ENCODE measurements around the gene TMEM51. TPM values are rescaled to one million over a fixed set of nuclear protein-coding genes. Genes with fewer than 3 reads are reported as not detected.

Gene TMEM51
- total RNA-seq, 2 donors from 2014 or later, result 12.1 TPM

GRCh38 chr1:15259622-15260007, 106.1 kb downstream of the TMEM51 start:
- H3K9ac ChIP-seq (ENCODE audit: extremely low read depth, low read length, poor library complexity, severe bottlenecking), result no peak overlapping the region
- H3K4me3 ChIP-seq (ENCODE audit: low read length), result no peak overlapping the region
- H3K27me3 Mint-ChIP-seq (ENCODE audit: insufficient read depth), result peaks cover 11% of the 10 kb centered on the region
- no peak overlapping the region for H3K27ac ChIP-seq (ENCODE audit: low read depth, low read length)
- DNase-seq, result peak; percentile 46
- H3K36me3 Mint-ChIP-seq (ENCODE audit: low read depth), result no peaks in the 10 kb centered on the region
- TF ChIP-seq CTCF (conservative IDR thresholded peaks at IDR 0.05), result no peak
- peaks cover 1% of the 10 kb centered on the region for H3K9me3 ChIP-seq (ENCODE audit: control insufficient read depth, low read length)
- 92 to 94% methylated on average over 8 to 9 of the region's 9 CpGs for WGBS, 2 experiments (ENCODE audit: insufficient coverage in 1 of 2, insufficient read length in 1 of 2)
- H3K36me3 ChIP-seq (ENCODE audit: control insufficient read depth, insufficient read depth, low read length), result no peaks in the 10 kb centered on the region
- H3K4me1 Mint-ChIP-seq, result peaks cover 12% of the 10 kb centered on the region
- H3K27ac Mint-ChIP-seq, result peak overlapping the region; percentile 8
- H3K9me3 Mint-ChIP-seq, result no peaks in the 10 kb centered on the region
- H3K4me3 Mint-ChIP-seq, result no peak overlapping the region
- no peaks in the 10 kb centered on the region for H3K4me1 ChIP-seq (ENCODE audit: control insufficient read depth, insufficient read depth, low read length)
- H3K27me3 ChIP-seq (ENCODE audit: control insufficient read depth, insufficient read depth, low read length, poor library complexity, severe bottlenecking), result no peaks in the 10 kb centered on the region

- H3K9ac ChIP-seq (ENCODE audit: extremely low read depth, low read length, poor library complexity, severe bottlenecking), result no peak overlapping the region
- H3K4me3 ChIP-seq (ENCODE audit: low read length), result no peak overlapping the region
- no peak overlapping the region for H3K27ac Mint-ChIP-seq
- peaks cover 8% of the 10 kb centered on the region for H3K9me3 ChIP-seq (ENCODE audit: control insufficient read depth, low read length)
- H3K27me3 Mint-ChIP-seq (ENCODE audit: insufficient read depth), result peaks cover 18% of the 10 kb centered on the region
- H3K36me3 ChIP-seq (ENCODE audit: control insufficient read depth, insufficient read depth, low read length), result no peaks in the 10 kb centered on the region
- DNase-seq, result peak; percentile 50
- H3K4me1 ChIP-seq (ENCODE audit: control insufficient read depth, insufficient read depth, low read length), result no peaks in the 10 kb centered on the region
- no peaks in the 10 kb centered on the region for H3K36me3 Mint-ChIP-seq (ENCODE audit: low read depth)
- no peaks in the 10 kb centered on the region for H3K9me3 Mint-ChIP-seq
- H3K27me3 ChIP-seq (ENCODE audit: control insufficient read depth, insufficient read depth, low read length, poor library complexity, severe bottlenecking), result no peaks in the 10 kb centered on the region
- no peak for TF ChIP-seq CTCF (conservative IDR thresholded peaks at IDR 0.05)
- peaks cover 12% of the 10 kb centered on the region for H3K4me1 Mint-ChIP-seq
- H3K4me3 Mint-ChIP-seq, result no peak overlapping the region
- WGBS, 2 experiments (ENCODE audit: insufficient coverage in 1 of 2, insufficient read length in 1 of 2), result 90 to 92% methylated on average over 12 of the region's 12 CpGs
- H3K27ac ChIP-seq (ENCODE audit: low read depth, low read length), result no peak overlapping the region
These were observed 107.0 kb downstream of the TMEM51 start for GRCh38 chr1:15260418-15261154.

- 80 to 87% methylated on average over 18 to 20 of the region's 20 CpGs for WGBS, 2 experiments (ENCODE audit: insufficient coverage in 1 of 2, insufficient read length in 1 of 2)
- no peak overlapping the region for H3K27ac Mint-ChIP-seq
- TF ChIP-seq CTCF (conservative IDR thresholded peaks at IDR 0.05), result no peak
- H3K27me3 ChIP-seq (ENCODE audit: control insufficient read depth, insufficient read depth, low read length, poor library complexity, severe bottlenecking), result no peaks in the 10 kb centered on the region
- H3K9ac ChIP-seq (ENCODE audit: extremely low read depth, low read length, poor library complexity, severe bottlenecking), result no peak overlapping the region
- no peak overlapping the region for H3K4me3 ChIP-seq (ENCODE audit: low read length)
- H3K4me3 Mint-ChIP-seq, result no peak overlapping the region
- DNase-seq, result peak; percentile 47
- peaks cover 8% of the 10 kb centered on the region for H3K9me3 ChIP-seq (ENCODE audit: control insufficient read depth, low read length)
- peaks cover 12% of the 10 kb centered on the region for H3K4me1 Mint-ChIP-seq
- H3K4me1 ChIP-seq (ENCODE audit: control insufficient read depth, insufficient read depth, low read length), result no peaks in the 10 kb centered on the region
- no peaks in the 10 kb centered on the region for H3K36me3 ChIP-seq (ENCODE audit: control insufficient read depth, insufficient read depth, low read length)
- no peak overlapping the region for H3K27ac ChIP-seq (ENCODE audit: low read depth, low read length)
- no peaks in the 10 kb centered on the region for H3K9me3 Mint-ChIP-seq
- peaks cover 18% of the 10 kb centered on the region for H3K27me3 Mint-ChIP-seq (ENCODE audit: insufficient read depth)
- no peaks in the 10 kb centered on the region for H3K36me3 Mint-ChIP-seq (ENCODE audit: low read depth)
These were observed 107.8 kb downstream of the TMEM51 start for GRCh38 chr1:15261155-15262002.
